ENCODE results near the gene RBPMS2. TPM values are rescaled to one million over a fixed set of nuclear protein-coding genes. Genes with fewer than 3 reads are reported as not detected.
A peak's percentile ranks its signal among the peaks of the same experiment; 100 is the strongest.
"Not testable (repeated sequence)": the region's sequence is repeated elsewhere in the genome, so short reads cannot be mapped to it uniquely, and the experiment has no call there.

RBPMS2 gene
- polyA plus RNA-seq (2011; rRNA removed): 0.88 and 1.3 TPM in 2 replicates
- 0.74 and 1.0 TPM in 2 replicates for polyA minus RNA-seq (2011; rRNA and poly(A)+ RNA removed)

DNA sequence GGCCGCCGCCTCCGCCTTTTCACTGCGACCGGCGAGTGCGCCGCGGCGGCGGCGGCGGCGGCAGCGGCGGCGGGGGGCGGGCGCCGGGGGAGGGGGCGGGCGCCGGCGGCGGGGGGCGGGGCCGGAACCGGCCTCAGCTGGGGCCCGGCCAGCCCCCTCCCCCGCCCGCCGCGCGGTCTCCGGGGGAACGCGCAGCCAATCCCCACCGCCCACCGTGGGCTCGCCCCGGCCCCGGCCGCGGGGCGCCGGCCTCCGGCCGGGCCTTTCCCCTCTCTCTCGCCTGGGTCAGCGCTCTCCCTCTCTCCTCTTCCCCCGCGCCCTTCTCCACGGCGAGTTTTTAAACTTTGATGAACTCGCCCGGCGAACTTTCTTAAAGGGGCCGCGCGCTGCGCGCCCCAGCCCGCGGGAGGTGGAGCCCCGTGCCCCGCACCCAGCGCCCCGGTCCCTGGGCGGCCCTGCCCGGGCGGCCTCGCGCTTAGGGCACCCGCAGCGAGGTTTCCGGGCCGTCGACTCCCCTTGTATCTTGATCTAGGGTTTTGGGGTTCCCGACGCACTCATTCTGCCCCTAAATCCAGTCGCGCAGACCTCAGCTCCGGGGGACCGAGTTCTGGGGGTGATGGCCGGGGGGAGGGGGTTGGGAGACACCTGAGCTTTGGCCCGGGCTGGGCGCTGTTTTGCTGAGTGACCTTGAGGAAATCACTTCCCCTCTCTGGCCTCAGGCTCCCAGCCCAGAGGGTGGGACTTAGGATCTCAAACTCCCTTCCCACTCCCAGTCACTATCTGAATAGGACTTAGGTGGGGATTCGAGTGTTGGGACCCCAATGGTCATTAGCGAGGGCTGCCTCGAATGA lies at the start of gene RBPMS2:
Gene RBPMS2 (minus strand): TSS at position 39 of the 851 bp plus-strand sequence. CDS start 270 bp downstream, outside the sequence.
- DNase-seq (ENCODE audit: low read depth, low spot score): no peak
- no peak for TF ChIP-seq CTCF (IDR thresholded peaks at IDR 0.05; ENCODE audit: low read depth, low read length)
- Histone ChIP-seq H3K9me3 (ENCODE audit: control insufficient read depth, insufficient read depth, low read length) (no peaks in the 10 kb centered on the region; the same call in 1 of the 2 replicates), H3K27me3 (ENCODE audit: control insufficient read depth, insufficient read depth, low read length) (peaks cover 33% of the 10 kb centered on the region), H3K27ac (ENCODE audit: low read depth, low read length) (no peak within 1 kb of the TSS), H3K4me3 (ENCODE audit: low read depth, low read length) (peak within 1 kb of the TSS; percentile 60)
- CTCF ChIA-PET: no interaction called here
- POLR2A ChIA-PET: no interaction called here

DNA sequence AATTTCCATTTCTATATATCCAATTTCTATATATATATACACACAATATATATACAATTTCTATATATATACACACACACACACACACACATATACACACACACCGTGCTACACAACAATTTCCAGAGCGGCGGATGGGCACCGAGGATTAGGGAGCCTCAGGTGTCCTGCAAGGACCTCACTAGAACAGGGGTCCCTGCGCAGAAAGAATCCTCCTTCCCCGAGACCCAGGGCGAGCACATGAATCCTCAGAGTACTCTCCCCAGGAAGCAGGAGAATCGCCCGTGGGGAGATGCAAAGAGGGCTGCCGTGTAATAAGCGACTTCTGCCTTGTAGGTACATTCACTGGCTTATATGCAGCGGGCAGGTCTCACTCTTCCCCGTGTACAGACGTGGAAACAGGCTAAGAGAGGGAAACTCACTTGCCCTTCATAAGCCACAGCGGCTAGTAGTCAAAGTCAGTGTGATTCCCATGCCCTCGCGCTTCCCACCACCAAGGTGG lies 49.6 kb upstream of the RBPMS2 start:
- Histone ChIP-seq H3K9me3 (ENCODE audit: control insufficient read depth, insufficient read depth, low read length) (no peaks in the 10 kb centered on the region), H3K27me3 (ENCODE audit: control insufficient read depth, insufficient read depth, low read length) (no peaks in the 10 kb centered on the region), H3K27ac (ENCODE audit: low read depth, low read length) (peak overlapping the region; percentile 21), H3K4me3 (ENCODE audit: low read depth, low read length) (peak overlapping the region; percentile 68)
- DNase-seq (ENCODE audit: low read depth, low spot score): no peak
- ChIA-PET POLR2A (interaction anchor here (0.6 to 1.3 kb wide), 6 partner anchors 11 to 159 kb away, joined by 3 to 9 read pairs (median 4); no protein-coding TSS in a partner anchor), CTCF (interaction anchor here (2.7 kb wide), 1 partner anchor 11 kb away, joined by 12 read pairs; no protein-coding TSS in a partner anchor)
- TF ChIP-seq CTCF (IDR thresholded peaks at IDR 0.05; ENCODE audit: low read depth, low read length): no peak

- CTCF ChIA-PET: no interaction called here
These were observed 41.1 kb upstream of the RBPMS2 start for GRCh38 chr15:64816452-64816851.

DNA sequence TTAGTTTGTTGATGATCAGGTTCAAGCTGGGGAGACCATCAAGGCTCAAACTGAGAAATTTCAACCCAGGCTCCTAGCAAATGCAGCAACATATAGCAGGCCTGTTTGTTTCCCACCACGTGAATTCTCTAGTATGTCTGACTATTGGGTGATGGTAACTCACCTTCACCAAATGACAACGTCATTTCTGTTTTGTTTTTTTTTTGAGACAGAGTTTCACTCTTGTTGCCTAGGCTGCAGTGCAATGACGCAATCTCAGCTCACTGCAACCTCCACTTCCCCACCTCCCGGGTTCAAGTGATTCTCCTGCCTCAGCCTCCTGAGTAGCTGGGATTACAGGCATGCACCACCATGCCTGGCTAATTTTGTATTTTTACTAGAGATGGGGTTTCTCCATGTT lies 39.6 kb upstream of the RBPMS2 start:
- not testable (repeated sequence) for DNase-seq (ENCODE audit: low read depth, low spot score); H3K4me3 ChIP-seq (ENCODE audit: low read depth, low read length); H3K27ac ChIP-seq (ENCODE audit: low read depth, low read length); H3K9me3 ChIP-seq (ENCODE audit: control insufficient read depth, insufficient read depth, low read length); H3K27me3 ChIP-seq (ENCODE audit: control insufficient read depth, insufficient read depth, low read length)
- CTCF ChIA-PET: interaction anchor here (0.6 to 1.4 kb wide), 2 partner anchors 20 to 470 kb away, joined by 3 to 4 read pairs; no protein-coding TSS in a partner anchor
- POLR2A ChIA-PET: interaction anchor here (0.7 to 1.0 kb wide), 2 partner anchors 9 to 100 kb away, joined by 3 to 9 read pairs; no protein-coding TSS in a partner anchor

More at GRCh38 chr15:64816452-64816851, 41.1 kb upstream of the RBPMS2 start:
- no peak for DNase-seq (ENCODE audit: low read depth, low spot score)
- TF ChIP-seq CTCF (IDR thresholded peaks at IDR 0.05; ENCODE audit: low read depth, low read length): no peak
- Histone ChIP-seq H3K4me3 (ENCODE audit: low read depth, low read length) (no peak overlapping the region), H3K9me3 (ENCODE audit: control insufficient read depth, insufficient read depth, low read length) (no peaks in the 10 kb centered on the region; the same call in 1 of the 2 replicates), H3K27me3 (ENCODE audit: control insufficient read depth, insufficient read depth, low read length) (no peaks in the 10 kb centered on the region), H3K27ac (ENCODE audit: low read depth, low read length) (no peak overlapping the region)
- POLR2A ChIA-PET: no interaction called here

- CTCF ChIA-PET: interaction anchor here (0.6 kb wide), 1 partner anchor 471 kb away, joined by 4 read pairs; no protein-coding TSS in a partner anchor
- not testable (repeated sequence) for H3K27ac ChIP-seq (ENCODE audit: low read depth, low read length); H3K4me3 ChIP-seq (ENCODE audit: low read depth, low read length); DNase-seq (ENCODE audit: low read depth, low spot score); H3K27me3 ChIP-seq (ENCODE audit: control insufficient read depth, insufficient read depth, low read length); H3K9me3 ChIP-seq (ENCODE audit: control insufficient read depth, insufficient read depth, low read length)
- POLR2A ChIA-PET: interaction anchor here (0.7 to 1.0 kb wide), 2 partner anchors 10 to 100 kb away, joined by 3 to 9 read pairs; no protein-coding TSS in a partner anchor
These were observed 38.9 kb upstream of the RBPMS2 start for GRCh38 chr15:64814283-64814682.

All from AG04450 (cell line).